IPS-20b (cell line): ENCODE results near the gene LANCL2.

Source experiments
- H3K27ac ChIP-seq: one replicate; pipeline ENCODE4 v1.5.1; 2013; ENCODE audit warnings: low read length
- H3K27me3 ChIP-seq: 2 replicates; pipeline ENCODE4 v1.6.1; 2013; ENCODE audit warnings: mild to moderate bottlenecking, low read length, inconsistent platforms; ENCODE audit not compliant: insufficient read depth
- H3K36me3 ChIP-seq: 2 replicates; pipeline ENCODE4 v1.6.1; 2013; ENCODE audit warnings: low read depth, mild to moderate bottlenecking, inconsistent platforms, low read length, moderate library complexity; ENCODE audit not compliant: insufficient read depth
- H3K4me1 ChIP-seq: 2 replicates; pipeline ENCODE4 v1.6.1; 2013; ENCODE audit warnings: mild to moderate bottlenecking, control low read depth, inconsistent platforms, low read length, moderate library complexity; ENCODE audit not compliant: insufficient read depth
- H3K4me3 ChIP-seq: 2 replicates; pipeline ENCODE4 v1.5.1; 2013; ENCODE audit warnings: mild to moderate bottlenecking, low read length, inconsistent platforms
- H3K9ac ChIP-seq: 2 replicates; pipeline ENCODE4 v1.6.1; 2013; ENCODE audit warnings: low read depth, mild to moderate bottlenecking, inconsistent platforms, low read length, moderate library complexity
- H3K9me3 ChIP-seq: 2 replicates; pipeline ENCODE4 v1.6.1; 2013; ENCODE audit warnings: mild to moderate bottlenecking, low read depth, low read length, inconsistent platforms; ENCODE audit not compliant: insufficient read depth

LANCL2 gene

GRCh38 chr7:55441774-55442522 lies 76.8 kb downstream of the LANCL2 start:
- Histone ChIP-seq H3K36me3 (no peaks in the 10 kb centered on the region), H3K4me1 (no peaks in the 10 kb centered on the region), H3K27me3 (no peaks in the 10 kb centered on the region), H3K9ac (no peak overlapping the region), H3K27ac (no peak overlapping the region), H3K9me3 (no peaks in the 10 kb centered on the region), H3K4me3 (no peak overlapping the region)

- no peaks in the 10 kb centered on the region for H3K9me3 ChIP-seq
- no peaks in the 10 kb centered on the region for H3K27me3 ChIP-seq
- no peak overlapping the region for H3K27ac ChIP-seq
- H3K9ac ChIP-seq = no peak overlapping the region
- no peak overlapping the region for H3K4me3 ChIP-seq
- no peaks in the 10 kb centered on the region for H3K36me3 ChIP-seq
- H3K4me1 ChIP-seq = no peaks in the 10 kb centered on the region
Measured at GRCh38 chr7:55444786-55445185, 79.6 kb downstream of the LANCL2 start.

DNA sequence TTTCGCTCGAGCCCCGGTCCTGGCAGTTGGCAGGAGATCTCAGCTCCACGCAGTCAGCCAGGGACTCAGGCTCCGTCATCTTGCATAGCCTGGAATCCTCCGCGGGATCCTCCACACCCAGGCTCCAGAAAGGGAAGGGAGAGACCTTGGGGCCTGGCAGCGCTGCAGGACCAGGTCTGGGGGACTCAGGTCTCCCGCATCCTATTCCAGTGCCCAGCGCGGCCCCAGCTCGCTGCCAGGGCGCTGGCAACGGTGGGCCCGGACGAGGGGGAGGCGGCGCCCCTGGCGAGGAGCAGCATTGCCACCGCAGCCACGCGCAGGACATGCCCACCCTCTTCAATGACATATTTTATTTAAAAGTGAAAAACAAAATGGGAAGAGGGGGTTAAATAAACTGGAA lies 83.4 kb downstream of the LANCL2 start:
- H3K9ac ChIP-seq = no peak overlapping the region
- no peak overlapping the region for H3K4me3 ChIP-seq
- H3K9me3 ChIP-seq = no peaks in the 10 kb centered on the region
- H3K4me1 ChIP-seq = no peaks in the 10 kb centered on the region
- H3K27ac ChIP-seq = no peak overlapping the region
- H3K36me3 ChIP-seq = no peaks in the 10 kb centered on the region
- no peaks in the 10 kb centered on the region for H3K27me3 ChIP-seq

GRCh38 chr7:55449205-55449991 lies 84.3 kb downstream of the LANCL2 start:
- H3K4me1 ChIP-seq = no peaks in the 10 kb centered on the region
- no peak overlapping the region for H3K27ac ChIP-seq

GRCh38 chr7:55449992-55450535 lies 84.9 kb downstream of the LANCL2 start:
- Histone ChIP-seq H3K36me3 (no peaks in the 10 kb centered on the region), H3K4me3 (no peak overlapping the region), H3K27ac (no peak overlapping the region), H3K9me3 (no peaks in the 10 kb centered on the region), H3K9ac (no peak overlapping the region), H3K27me3 (no peaks in the 10 kb centered on the region), H3K4me1 (no peaks in the 10 kb centered on the region)

More at GRCh38 chr7:55449205-55449991, 84.3 kb downstream of the LANCL2 start:
- Histone ChIP-seq H3K9ac (no peak overlapping the region), H3K9me3 (no peaks in the 10 kb centered on the region), H3K36me3 (no peaks in the 10 kb centered on the region), H3K27me3 (no peaks in the 10 kb centered on the region), H3K4me3 (no peak overlapping the region)

- Histone ChIP-seq H3K9me3 (peaks cover 8% of the 10 kb centered on the region; the same call in 1 of the 2 replicates), H3K27me3 (no peaks in the 10 kb centered on the region), H3K4me3 (no peak overlapping the region), H3K36me3 (no peaks in the 10 kb centered on the region), H3K27ac (no peak overlapping the region), H3K9ac (no peak overlapping the region), H3K4me1 (no peaks in the 10 kb centered on the region)
Measured at GRCh38 chr7:55452971-55453370, 87.8 kb downstream of the LANCL2 start.

- Histone ChIP-seq H3K27ac (no peak overlapping the region), H3K9ac (no peak overlapping the region), H3K27me3 (no peaks in the 10 kb centered on the region), H3K4me1 (no peaks in the 10 kb centered on the region), H3K36me3 (no peaks in the 10 kb centered on the region), H3K4me3 (no peak overlapping the region), H3K9me3 (peaks cover 38% of the 10 kb centered on the region)
Measured at GRCh38 chr7:55457801-55458200, 92.7 kb downstream of the LANCL2 start.

GRCh38 chr7:55458351-55458750 lies 93.2 kb downstream of the LANCL2 start:
- Histone ChIP-seq H3K36me3 (peaks cover 3% of the 10 kb centered on the region; the same call in 1 of the 2 replicates), H3K4me3 (no peak overlapping the region), H3K9me3 (peaks cover 43% of the 10 kb centered on the region), H3K4me1 (no peaks in the 10 kb centered on the region), H3K27ac (no peak overlapping the region), H3K27me3 (no peaks in the 10 kb centered on the region), H3K9ac (no peak overlapping the region)

DNA sequence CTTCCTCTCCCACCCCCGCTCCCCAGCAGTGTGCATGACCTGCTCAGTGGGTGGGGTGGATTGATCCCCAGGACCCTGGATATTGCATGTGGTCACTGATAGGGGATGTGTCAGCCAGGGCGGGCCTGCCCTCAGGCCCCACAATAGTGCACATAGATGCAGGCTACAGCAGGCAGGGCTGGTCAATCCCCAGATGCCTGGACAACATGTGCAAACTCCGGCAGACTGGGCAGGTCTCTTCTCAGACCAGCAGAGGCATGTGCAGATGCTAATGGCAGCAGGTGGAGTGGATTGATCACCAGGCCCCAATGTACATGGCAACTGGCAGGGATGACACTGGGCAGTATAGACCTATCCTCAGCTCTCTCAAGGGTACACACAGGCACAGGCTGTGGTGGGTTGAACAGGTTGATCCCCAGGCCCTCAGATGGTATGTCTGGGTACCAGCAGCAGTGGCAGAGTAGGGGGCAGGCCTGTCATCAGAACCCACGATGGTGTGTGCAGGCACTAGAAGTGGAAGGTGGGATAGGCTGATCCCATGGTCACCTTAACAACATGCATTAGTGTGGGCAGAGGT lies 98.6 kb downstream of the LANCL2 start:
- H3K9ac ChIP-seq = no peak overlapping the region
- no peak overlapping the region for H3K4me3 ChIP-seq
- H3K4me1 ChIP-seq = no peaks in the 10 kb centered on the region
- H3K27me3 ChIP-seq = no peaks in the 10 kb centered on the region
- H3K27ac ChIP-seq = no peak overlapping the region
- H3K9me3 ChIP-seq = peaks cover 72% of the 10 kb centered on the region
- H3K36me3 ChIP-seq = peaks cover 37% of the 10 kb centered on the region

- H3K4me3 ChIP-seq = no peak overlapping the region
- H3K27ac ChIP-seq = no peak overlapping the region
- no peak overlapping the region for H3K9ac ChIP-seq
- H3K9me3 ChIP-seq = peaks cover 66% of the 10 kb centered on the region
- H3K27me3 ChIP-seq = no peaks in the 10 kb centered on the region
- H3K36me3 ChIP-seq = peaks cover 37% of the 10 kb centered on the region
- H3K4me1 ChIP-seq = no peaks in the 10 kb centered on the region
Measured at GRCh38 chr7:55464422-55464821, 99.3 kb downstream of the LANCL2 start.

- no peak overlapping the region for H3K4me3 ChIP-seq
- H3K27ac ChIP-seq = no peak overlapping the region
- no peak overlapping the region for H3K9ac ChIP-seq
- peaks cover 37% of the 10 kb centered on the region for H3K36me3 ChIP-seq
- H3K27me3 ChIP-seq = no peaks in the 10 kb centered on the region
- no peaks in the 10 kb centered on the region for H3K4me1 ChIP-seq
- H3K9me3 ChIP-seq = peaks cover 57% of the 10 kb centered on the region
Measured at GRCh38 chr7:55465691-55466090, 100.6 kb downstream of the LANCL2 start.
